ENCODE data around the gene SNX27.
"Not testable (repeated sequence)": the region's sequence is repeated elsewhere in the genome, so short reads cannot be mapped to it uniquely, and the experiment has no call there.

The SNX27 gene

DNA sequence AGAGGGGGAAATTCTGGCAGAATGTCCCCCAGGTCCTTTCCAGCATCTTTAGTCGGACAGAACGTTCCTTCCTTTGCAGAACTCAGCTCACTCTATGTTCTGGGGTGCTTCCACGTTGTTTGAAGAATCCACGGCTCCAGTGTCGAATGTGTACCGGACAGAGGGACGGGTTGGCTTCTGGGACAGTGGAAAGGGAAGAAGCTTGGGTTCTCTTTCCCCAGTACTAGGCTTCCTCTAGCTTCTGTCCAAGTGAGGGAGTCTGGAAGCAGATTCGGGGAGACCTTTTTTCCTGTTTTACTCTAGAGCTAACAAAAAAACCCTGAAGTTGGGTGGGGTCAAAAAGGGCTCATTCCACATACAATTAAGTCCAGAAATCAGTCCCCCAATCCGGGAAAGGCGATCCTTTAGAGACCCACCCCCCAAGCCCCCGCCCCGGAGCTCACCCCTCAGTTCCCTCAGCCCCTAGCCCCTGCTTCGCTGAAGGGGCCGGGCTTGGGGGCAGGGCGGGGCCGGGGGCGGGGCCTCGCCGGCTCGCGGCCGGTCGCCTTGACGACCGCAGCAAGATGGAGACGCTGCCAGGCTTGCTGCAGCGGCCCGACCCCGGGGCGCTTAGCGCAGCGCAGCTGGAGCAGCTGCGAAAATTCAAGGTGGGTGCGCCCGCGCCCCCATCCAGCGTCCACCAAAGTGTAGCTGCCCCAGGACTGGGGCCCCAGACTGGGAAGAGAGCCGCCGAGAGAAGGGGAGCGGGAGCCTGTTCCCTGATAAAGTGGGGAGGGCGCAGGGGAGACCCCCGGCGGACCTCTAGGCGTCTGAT is 109.3 kb downstream of the SNX27 start, which contains the start of gene RIIAD1:
Gene RIIAD1 (plus strand): TSS at position 549 of the 814 bp plus-strand sequence. CDS start 15 bp downstream, at position 564.
- TF ChIP-seq POLR2A (IDR thresholded peaks at IDR 0.05; ENCODE audit: low read depth, low read length) = no peak
- FAIRE-seq (no peak), DNase-seq (ENCODE audit: insufficient read length, low spot score) (peak; percentile 75)

DNA sequence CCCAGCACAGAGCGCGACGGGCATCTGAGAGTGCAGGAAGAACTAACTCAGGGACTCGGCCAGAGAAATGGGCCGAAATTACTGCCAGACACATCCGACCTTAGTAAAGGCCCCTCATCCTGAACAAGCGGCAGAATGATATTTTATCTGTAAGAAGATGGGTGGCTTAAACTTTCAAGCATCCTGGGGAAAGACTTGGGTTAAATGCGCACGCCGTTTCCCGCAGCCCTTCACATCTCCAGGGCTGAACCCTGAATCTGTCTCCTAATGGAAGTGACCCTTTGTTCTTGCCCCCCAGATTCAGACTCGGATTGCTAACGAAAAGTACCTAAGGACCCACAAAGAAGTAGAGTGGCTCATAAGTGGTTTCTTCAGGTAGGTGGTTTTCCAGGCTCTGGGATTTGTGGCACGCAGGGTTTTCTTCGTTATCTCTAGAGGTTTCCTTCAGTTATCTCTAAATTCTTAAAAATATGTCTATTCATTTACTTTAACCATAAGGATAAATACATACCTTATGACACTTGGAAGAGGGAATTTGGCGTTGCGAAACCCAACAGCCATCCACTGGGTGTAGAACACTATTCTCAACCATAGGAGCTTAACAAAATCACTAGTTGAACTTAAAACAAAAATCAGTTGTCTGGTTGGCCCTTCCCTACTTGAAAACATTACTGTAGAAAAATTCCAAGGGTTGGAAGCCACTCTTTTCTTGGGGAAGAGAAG is 110.1 kb downstream of the SNX27 start:
- FAIRE-seq (no peak), DNase-seq (ENCODE audit: insufficient read length, low spot score) (no peak)
- no peak for TF ChIP-seq POLR2A (IDR thresholded peaks at IDR 0.05; ENCODE audit: low read depth, low read length)

DNA sequence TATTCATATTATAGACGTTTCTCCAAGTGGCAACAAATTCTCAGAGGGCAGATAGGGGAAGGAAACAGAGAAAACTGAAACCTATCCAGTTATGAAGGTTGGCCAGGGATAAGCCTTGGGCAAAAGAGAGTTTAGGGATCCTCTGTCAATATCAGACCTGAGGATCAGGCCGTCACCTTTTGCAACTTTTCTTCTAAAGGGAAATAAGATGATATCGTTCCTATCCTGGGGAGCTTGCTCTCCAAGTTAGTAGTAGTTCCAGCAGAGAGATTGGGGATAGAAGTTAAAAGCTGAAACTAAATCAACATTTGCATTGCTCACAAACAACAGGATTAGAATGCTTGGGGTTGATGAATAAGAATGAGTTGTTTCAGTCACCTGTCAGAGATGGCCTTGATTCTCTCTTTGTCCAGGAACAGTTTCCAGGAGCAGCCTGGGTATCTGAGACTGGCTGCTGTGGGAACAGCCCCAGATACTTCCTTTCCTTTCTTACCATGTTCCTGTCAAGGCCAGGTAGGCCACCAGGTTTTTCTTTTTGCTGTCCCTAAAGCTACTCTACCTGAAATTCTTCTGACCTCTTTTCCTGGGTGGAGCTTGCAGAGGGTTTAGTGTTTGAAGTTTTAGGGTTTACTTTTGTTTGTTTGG is 112.0 kb downstream of the SNX27 start:
- no peak for DNase-seq (ENCODE audit: insufficient read length, low spot score)
- FAIRE-seq = no peak
- no peak for TF ChIP-seq POLR2A (IDR thresholded peaks at IDR 0.05; ENCODE audit: low read depth, low read length)

DNA sequence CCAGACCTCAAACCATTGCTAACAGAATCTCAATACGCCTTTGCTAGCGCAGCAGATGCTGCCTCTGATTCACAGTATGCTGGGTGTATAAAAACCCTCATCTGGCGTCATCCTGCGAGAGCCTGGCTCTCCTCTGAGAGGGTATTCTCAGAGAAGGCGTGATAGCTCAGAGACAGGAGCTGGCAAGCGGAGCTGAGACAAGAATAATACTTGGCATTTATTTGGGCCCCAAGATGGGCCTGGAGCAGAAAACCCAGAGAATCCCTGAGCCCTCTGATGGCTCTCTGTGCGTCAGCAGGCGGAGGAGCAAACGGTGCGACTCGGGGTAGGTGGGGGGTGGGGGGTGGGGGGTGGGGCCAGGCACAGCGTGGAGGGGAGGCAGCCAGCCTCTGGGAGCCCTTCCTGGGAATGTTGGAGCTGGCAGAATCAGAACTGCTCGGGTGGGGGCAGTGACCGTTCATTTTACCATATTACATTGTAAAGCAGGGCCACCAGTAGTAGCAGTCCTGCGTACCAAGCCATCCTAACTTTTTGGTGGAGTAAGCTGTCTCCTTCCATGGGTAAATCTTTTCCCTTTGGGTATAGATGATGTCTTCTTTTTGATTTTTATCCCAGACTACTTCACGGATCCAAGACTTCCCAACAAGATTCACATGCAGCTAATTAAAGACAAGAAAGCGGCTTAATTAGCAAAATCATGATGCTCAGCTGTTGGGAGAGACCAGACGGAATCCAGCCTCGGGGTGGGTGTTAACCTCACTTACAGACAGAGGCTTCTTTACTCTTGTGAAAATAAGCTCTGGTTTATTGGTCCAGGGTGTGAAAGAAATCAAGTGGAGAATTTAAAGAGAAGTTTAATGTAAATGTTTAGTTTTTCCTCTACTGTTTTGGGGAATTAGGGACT is 116.6 kb downstream of the SNX27 start:
- FAIRE-seq (no peak), DNase-seq (ENCODE audit: insufficient read length, low spot score) (no peak)
- TF ChIP-seq POLR2A (IDR thresholded peaks at IDR 0.05; ENCODE audit: low read depth, low read length) = no peak

DNA sequence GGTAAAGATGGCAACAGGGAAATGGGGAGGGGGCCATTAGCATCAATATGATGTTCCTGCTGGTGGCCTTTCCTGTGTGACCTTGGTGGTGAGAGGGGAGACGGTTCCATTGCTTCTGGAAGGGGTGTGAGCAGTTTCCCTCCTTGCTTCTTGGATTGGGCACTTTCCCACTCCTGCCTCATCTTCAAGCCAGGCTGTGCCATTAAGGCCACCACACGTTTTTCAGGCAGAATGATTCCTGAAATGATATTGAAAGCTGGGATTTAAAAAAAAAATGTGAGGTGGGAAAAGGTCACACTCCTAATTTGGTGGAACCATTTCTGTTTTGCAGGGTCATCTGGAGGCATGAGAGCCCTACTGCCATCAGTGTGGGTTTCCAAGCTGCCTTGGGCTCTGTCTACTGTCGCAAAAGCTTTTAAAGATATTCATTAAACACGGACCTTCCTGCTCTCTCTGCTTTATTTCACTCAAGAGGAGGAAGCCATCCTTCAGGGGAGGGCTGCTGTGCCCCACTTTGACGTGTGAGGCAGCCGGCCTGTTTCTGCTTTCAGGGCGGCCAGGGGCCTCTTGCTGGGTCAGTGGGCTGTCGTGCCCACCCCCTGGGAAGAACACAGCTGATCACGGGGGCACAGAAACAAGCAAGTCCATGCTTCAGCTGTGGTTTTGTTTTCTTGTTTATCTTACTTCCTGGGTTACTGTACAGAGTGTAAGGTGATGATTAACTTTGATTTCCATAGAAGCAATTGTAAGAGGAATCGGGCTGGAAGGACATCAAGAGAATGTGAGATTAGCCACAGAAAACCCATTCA is 117.5 kb downstream of the SNX27 start:
- TF ChIP-seq POLR2A (IDR thresholded peaks at IDR 0.05; ENCODE audit: low read depth, low read length) = no peak
- no peak for FAIRE-seq
- DNase-seq (ENCODE audit: insufficient read length, low spot score) = no peak

DNA sequence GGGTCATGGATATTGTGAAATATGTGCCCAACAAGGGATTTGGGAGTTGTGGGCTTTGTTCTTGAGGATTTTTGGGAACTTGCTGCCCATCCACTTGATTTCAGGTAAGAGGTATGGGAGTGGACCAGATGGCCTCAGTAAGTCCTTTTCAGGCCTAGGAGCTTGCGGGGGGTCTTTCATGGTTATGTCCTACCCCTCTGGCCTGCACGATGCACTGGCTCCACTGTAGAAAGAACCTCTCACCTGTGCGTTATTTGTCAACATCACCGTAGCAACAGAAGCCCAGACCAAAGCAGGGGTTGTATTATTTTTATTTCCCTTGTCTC is 118.1 kb downstream of the SNX27 start:
- TF ChIP-seq POLR2A (IDR thresholded peaks at IDR 0.05; ENCODE audit: low read depth, low read length) = no peak
- DNase-seq (ENCODE audit: insufficient read length, low spot score) (no peak), FAIRE-seq (no peak)

DNA sequence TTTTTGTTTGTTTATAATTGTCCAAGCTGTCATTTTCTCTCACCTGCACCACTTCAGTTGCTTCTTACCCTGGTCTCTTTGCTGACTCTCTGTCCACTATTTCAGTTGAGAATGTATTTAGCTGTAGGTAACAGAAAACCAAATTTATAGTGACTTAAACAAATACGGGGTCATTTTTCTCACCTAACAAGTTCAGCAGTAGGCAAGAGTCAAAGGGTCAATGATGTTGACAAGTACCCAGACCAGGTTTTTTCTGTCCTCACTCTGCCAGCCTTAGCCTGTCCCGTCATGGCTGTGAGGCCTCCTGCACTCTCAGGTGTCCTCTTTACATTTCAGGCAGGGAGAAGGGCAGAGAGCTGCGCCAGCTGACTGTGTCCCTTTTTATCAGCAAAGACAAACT is 121.3 kb downstream of the SNX27 start:
- no peak for FAIRE-seq
- TF ChIP-seq POLR2A (IDR thresholded peaks at IDR 0.05; ENCODE audit: low read depth, low read length) = no peak
- DNase-seq (ENCODE audit: insufficient read length, low spot score) = no peak

DNA sequence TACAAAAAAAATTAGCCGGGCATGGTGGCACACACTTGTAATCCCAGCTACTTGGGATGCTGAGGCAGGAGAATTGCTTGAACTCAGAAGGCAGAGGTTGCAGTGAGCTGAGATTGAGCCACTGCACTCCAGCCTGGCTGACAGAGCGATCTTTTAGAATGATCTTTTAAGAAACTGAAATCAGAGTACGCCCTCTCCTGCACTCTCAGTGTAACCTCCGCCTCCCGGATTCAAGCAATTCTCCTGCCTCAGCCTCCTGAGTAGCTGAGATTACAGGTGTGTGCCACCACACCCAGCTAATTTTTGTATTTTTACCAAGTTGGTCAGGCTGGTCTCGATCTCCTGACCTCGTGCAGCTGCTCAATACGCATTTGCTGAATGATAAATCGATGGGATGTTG is 122.1 kb downstream of the SNX27 start:
- FAIRE-seq; DNase-seq (ENCODE audit: insufficient read length, low spot score): not testable (repeated sequence)

DNA sequence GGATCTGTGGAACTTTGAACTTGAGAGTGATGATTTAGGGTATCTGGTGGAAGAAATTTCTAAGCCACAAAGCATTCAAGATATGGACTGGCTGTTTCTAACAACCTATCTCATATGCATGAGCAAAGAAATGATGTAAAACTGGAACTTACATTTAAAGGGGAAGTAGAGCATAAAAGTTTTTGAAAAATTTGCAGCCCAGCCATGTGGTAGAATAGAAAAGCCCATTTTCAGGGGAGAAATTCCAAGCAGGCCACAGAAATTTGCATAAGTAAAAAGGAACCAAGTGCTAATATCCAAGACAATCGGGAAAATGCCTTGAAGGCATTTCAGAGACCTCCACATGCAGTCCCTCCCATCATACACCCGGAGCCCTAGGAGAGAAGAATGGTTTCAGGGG is 125.2 kb downstream of the SNX27 start:
- FAIRE-seq (no peak), DNase-seq (ENCODE audit: insufficient read length, low spot score) (no peak)
- no peak for TF ChIP-seq POLR2A (IDR thresholded peaks at IDR 0.05; ENCODE audit: low read depth, low read length)

DNA sequence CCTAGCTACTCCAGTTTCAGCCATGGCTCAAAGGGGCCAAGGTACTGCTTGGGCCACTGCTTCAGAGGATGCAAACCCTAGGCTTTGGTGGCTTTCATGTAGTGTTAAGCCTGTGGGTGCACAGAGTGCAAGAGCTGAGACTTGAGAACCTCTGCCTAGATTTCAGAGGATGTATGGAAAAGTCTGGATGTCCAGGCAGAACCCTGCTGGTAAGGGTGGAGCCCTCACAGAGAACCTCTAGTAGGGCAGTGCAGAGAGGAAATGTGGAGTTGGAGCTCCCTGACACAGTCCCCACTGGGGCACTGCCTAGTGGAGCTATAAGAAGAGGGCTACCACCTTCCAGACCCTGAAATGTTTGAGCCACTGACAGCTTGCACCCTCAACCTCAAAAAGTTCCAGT is 125.6 kb downstream of the SNX27 start:
- DNase-seq (ENCODE audit: insufficient read length, low spot score) = no peak
- FAIRE-seq = no peak
- TF ChIP-seq POLR2A (IDR thresholded peaks at IDR 0.05; ENCODE audit: low read depth, low read length) = no peak

DNA sequence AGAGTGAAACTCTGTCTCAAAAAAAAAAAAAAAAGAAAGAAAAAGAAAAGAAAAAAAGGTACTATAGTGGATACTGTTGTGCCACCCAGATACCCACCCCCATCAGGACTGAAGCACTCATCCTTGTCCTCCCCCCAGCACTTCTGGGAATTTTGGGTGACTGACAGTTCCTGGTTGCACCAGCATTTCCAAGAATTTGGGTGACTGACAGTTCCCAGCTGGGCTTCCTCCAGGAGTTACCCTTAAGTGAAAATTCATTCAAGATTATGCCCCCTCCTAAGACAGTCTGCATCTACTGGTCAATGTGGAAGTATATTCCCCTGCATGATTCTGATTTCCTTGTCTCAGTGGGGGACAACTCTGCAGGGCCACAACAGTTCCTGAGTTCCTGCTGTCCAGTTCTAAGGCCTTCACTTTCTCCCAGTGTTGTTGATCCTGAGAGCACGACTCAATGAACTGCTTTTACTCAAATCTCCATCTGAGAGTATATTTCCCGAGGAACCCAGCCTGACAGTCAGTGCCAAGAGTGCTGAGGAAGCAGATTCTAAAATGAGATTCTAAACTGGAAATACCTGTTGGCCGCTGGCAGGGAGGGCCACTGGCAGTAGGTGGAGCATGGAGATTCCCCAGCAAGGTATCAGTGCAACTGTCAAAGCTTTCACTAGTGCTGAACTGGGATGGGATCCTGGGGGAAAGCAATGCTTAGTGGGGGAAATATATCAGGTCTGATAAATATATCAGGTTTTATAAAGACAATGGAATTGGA is 127.9 kb downstream of the SNX27 start:
- DNase-seq (ENCODE audit: insufficient read length, low spot score) (no peak), FAIRE-seq (no peak)
- no peak for TF ChIP-seq POLR2A (IDR thresholded peaks at IDR 0.05; ENCODE audit: low read depth, low read length)

DNA sequence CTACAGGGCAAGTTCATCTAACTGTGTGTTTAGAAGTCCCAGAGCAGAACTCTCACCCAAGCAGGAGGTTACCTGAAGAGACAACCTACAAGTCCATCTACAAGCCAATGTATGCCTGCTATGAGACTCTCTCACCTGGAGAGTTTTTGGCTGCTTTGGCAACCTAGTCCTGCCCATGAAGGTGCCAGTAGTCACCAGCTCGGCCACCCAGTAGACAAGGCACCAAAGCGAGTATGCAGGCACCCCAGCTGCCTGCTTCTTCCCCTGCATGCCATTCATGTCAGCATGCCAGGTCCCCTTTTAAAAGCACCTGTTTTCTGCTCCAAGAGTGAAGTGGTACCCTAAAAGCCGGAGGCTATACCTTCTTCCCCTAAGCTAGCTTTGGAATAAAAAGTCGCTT is 129.7 kb downstream of the SNX27 start:
- FAIRE-seq (no peak), DNase-seq (ENCODE audit: insufficient read length, low spot score) (no peak)
- TF ChIP-seq POLR2A (IDR thresholded peaks at IDR 0.05; ENCODE audit: low read depth, low read length) = no peak
